HepG2 (cell line): ENCODE measurements around the gene LIME1. TPM values are rescaled to one million over a fixed set of nuclear protein-coding genes. Genes with fewer than 3 reads are reported as not detected.

ENCODE experiments used
- ATF7-NPFF ChIP-seq: sonication (generic); formaldehyde crosslinking; IDR thresholded peaks from 2 replicates; pipeline ENCODE4 v1.8.1; 2023; ENCODE audit warnings: mild to moderate bottlenecking, low read depth, missing genetic modification reagents, moderate library complexity
- ELF1 ChIP-seq: sonication (generic); formaldehyde crosslinking; IDR thresholded peaks from 2 replicates; pipeline ENCODE4 v1.4.0; 2020; ENCODE audit warnings: missing genetic modification reagents
- FOXJ3 ChIP-seq: sonication (generic); formaldehyde crosslinking; IDR thresholded peaks from 2 replicates; pipeline ENCODE4 v1.4.0; 2020; ENCODE audit warnings: missing genetic modification reagents, mild to moderate bottlenecking, borderline replicate concordance
- GLI4 ChIP-seq: sonication (generic); formaldehyde crosslinking; IDR thresholded peaks from 2 replicates; pipeline ENCODE4 v1.5.1; 2020; ENCODE audit warnings: missing genetic modification reagents, mild to moderate bottlenecking, moderate library complexity, borderline replicate concordance
- HES4 ChIP-seq: sonication (generic); formaldehyde crosslinking; IDR thresholded peaks from 2 replicates; pipeline ENCODE4 v1.9.0; 2021; ENCODE audit warnings: mild to moderate bottlenecking, missing genetic modification reagents, borderline replicate concordance
- KDM2A ChIP-seq: sonication (generic); formaldehyde crosslinking; IDR thresholded peaks from 2 replicates; pipeline ENCODE4 v1.4.0; 2020; ENCODE audit warnings: low read depth, missing genetic modification reagents, borderline replicate concordance
- LCORL ChIP-seq, 2 experiments: fragments of 450-650 bp in 1 of 2; sonication (generic) in 1 of 2; formaldehyde crosslinking in 1 of 2; IDR thresholded peaks; 2 replicates each; pipeline versions ENCODE4 v1.5.0 to v1.6.1; 2017 to 2020; ENCODE audit warnings: antibody characterized with exemption in 1 of 2, missing genetic modification reagents in 1 of 2
- NCOA2 ChIP-seq: sonication (generic); formaldehyde crosslinking; IDR thresholded peaks from 2 replicates; pipeline ENCODE4 v1.8.0; 2022; ENCODE audit warnings: inconsistent platforms
- POGK ChIP-seq: sonication (generic); formaldehyde crosslinking; conservative IDR thresholded peaks from 2 replicates; pipeline ENCODE4 v1.8.0; 2022; ENCODE audit warnings: mild to moderate bottlenecking, moderate library complexity, missing genetic modification reagents
- SIN3A ChIP-seq: IDR thresholded peaks from 2 replicates; pipeline ENCODE4 v1.6.1; 2011; ENCODE audit warnings: low read depth, mild to moderate bottlenecking, control low read depth, low read length, borderline replicate concordance
- SOX6 ChIP-seq, 2 experiments: fragments of 450-650 bp in 1 of 2; sonication (generic) in 1 of 2; formaldehyde crosslinking in 1 of 2; IDR thresholded peaks; 2 replicates each; pipeline versions ENCODE4 v1.4.0 to v1.6.1; 2017 to 2020; ENCODE audit warnings: antibody characterized with exemption in 1 of 2, mild to moderate bottlenecking in 1 of 2, missing genetic modification reagents in 1 of 2
- TRAFD1 ChIP-seq: sonication (generic); formaldehyde crosslinking; IDR thresholded peaks from 2 replicates; pipeline ENCODE4 v1.5.1; 2020; ENCODE audit warnings: missing genetic modification reagents, mild to moderate bottlenecking, borderline replicate concordance
- ZNF274 ChIP-seq: sonication (generic); formaldehyde crosslinking; IDR thresholded peaks from 2 replicates; pipeline ENCODE4 v1.5.1; 2020; ENCODE audit warnings: mild to moderate bottlenecking, missing genetic modification reagents
- ZNF382 ChIP-seq: sonication (generic); formaldehyde crosslinking; IDR thresholded peaks from 2 replicates; pipeline ENCODE4 v1.5.0; 2020; ENCODE audit warnings: missing genetic modification reagents, mild to moderate bottlenecking, borderline replicate concordance
- ZNF543 ChIP-seq: sonication (generic); formaldehyde crosslinking; IDR thresholded peaks from 2 replicates; pipeline ENCODE4 v1.4.0; 2020; ENCODE audit warnings: mild to moderate bottlenecking, missing genetic modification reagents
- ZNF619 ChIP-seq: sonication (generic); formaldehyde crosslinking; IDR thresholded peaks from 2 replicates; pipeline ENCODE4 v1.4.0; 2020; ENCODE audit warnings: mild to moderate bottlenecking, missing genetic modification reagents
- ZNF788 ChIP-seq: sonication (generic); formaldehyde crosslinking; IDR thresholded peaks from 2 replicates; pipeline ENCODE4 v1.5.0; 2020; ENCODE audit warnings: mild to moderate bottlenecking, missing genetic modification reagents, borderline replicate concordance
- polyA plus RNA-seq, 8 experiments: library from polyadenylated mRNA; depleted of rRNA in 3 of 8; stranded (reverse) in 7 of 8; unstranded in 1 of 8; fragments of >200 nt; fragmentation: Illumina TruSeq in 4 of 8; extraction: Trizol in 4 of 8; gene quantifications; 2 replicates each; pipeline versions ENCODE4 v1.2.1 to v1.2.3, GENCODE V29; 2011 to 2016; ENCODE audit warnings: low read depth in 4 of 8, missing spikeins in 1 of 8, mixed read lengths in 1 of 8; ENCODE audit not compliant: insufficient read depth in 1 of 8
- total RNA-seq, 5 experiments: library from RNA; depleted of rRNA; stranded (reverse); fragments of >200 nt; fragmentation: Illumina TruSeq; extraction: Trizol; gene quantifications; 2 replicates each; pipeline ENCODE4 v1.2.3, GENCODE V29; 2016; ENCODE audit warnings: low read depth in 1 of 5
- TF ChIP-seq, protein P1 (sequence below): sonication (generic); formaldehyde crosslinking; IDR thresholded peaks from 2 replicates; pipeline ENCODE4 v1.9.0; 2021; ENCODE audit warnings: mild to moderate bottlenecking, missing genetic modification reagents

The LIME1 gene
- total and polyA plus RNA-seq, 2 of the 13 experiments (the other 11 are each of a cell fraction or from before 2014, with no cell fraction given): 13.0 to 61.5 TPM

GRCh38 chr20:63696628-63697356 lies 39.7 kb upstream of the LIME1 start, which contains the start of gene TNFRSF6B (continued):
- TF ChIP-seq, protein P1, sequence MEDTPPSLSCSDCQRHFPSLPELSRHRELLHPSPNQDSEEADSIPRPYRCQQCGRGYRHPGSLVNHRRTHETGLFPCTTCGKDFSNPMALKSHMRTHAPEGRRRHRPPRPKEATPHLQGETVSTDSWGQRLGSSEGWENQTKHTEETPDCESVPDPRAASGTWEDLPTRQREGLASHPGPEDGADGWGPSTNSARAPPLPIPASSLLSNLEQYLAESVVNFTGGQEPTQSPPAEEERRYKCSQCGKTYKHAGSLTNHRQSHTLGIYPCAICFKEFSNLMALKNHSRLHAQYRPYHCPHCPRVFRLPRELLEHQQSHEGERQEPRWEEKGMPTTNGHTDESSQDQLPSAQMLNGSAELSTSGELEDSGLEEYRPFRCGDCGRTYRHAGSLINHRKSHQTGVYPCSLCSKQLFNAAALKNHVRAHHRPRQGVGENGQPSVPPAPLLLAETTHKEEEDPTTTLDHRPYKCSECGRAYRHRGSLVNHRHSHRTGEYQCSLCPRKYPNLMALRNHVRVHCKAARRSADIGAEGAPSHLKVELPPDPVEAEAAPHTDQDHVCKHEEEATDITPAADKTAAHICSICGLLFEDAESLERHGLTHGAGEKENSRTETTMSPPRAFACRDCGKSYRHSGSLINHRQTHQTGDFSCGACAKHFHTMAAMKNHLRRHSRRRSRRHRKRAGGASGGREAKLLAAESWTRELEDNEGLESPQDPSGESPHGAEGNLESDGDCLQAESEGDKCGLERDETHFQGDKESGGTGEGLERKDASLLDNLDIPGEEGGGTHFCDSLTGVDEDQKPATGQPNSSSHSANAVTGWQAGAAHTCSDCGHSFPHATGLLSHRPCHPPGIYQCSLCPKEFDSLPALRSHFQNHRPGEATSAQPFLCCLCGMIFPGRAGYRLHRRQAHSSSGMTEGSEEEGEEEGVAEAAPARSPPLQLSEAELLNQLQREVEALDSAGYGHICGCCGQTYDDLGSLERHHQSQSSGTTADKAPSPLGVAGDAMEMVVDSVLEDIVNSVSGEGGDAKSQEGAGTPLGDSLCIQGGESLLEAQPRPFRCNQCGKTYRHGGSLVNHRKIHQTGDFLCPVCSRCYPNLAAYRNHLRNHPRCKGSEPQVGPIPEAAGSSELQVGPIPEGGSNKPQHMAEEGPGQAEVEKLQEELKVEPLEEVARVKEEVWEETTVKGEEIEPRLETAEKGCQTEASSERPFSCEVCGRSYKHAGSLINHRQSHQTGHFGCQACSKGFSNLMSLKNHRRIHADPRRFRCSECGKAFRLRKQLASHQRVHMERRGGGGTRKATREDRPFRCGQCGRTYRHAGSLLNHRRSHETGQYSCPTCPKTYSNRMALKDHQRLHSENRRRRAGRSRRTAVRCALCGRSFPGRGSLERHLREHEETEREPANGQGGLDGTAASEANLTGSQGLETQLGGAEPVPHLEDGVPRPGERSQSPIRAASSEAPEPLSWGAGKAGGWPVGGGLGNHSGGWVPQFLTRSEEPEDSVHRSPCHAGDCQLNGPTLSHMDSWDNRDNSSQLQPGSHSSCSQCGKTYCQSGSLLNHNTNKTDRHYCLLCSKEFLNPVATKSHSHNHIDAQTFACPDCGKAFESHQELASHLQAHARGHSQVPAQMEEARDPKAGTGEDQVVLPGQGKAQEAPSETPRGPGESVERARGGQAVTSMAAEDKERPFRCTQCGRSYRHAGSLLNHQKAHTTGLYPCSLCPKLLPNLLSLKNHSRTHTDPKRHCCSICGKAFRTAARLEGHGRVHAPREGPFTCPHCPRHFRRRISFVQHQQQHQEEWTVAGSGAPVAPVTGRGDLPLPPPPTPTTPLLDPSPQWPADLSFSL: no peak
- no peak for TF ChIP-seq ZNF274 (CRISPR knock-in tag)
- TF ChIP-seq FOXJ3 (CRISPR knock-in tag): no peak
- no peak for TF ChIP-seq LCORL (IDR thresholded peaks at IDR 0.05)
- 0 out of 2 replicates have a peak, but pooled peaks have one; percentile 53 for TF ChIP-seq LCORL (CRISPR knock-in tag; IDR thresholded peaks at IDR 0.05)
- TF ChIP-seq SIN3A: peak; percentile 42; the same call in 1 of the 2 replicates
- TF ChIP-seq KDM2A: peak; percentile 96
- peak; percentile 38; the same call in 1 of the 2 replicates for TF ChIP-seq POGK (CRISPR knock-in tag)
- peak; percentile 55; the same call in 1 of the 2 replicates for TF ChIP-seq ATF7-NPFF (CRISPR knock-in tag)
- TF ChIP-seq GLI4 (CRISPR knock-in tag): no peak
- no peak for TF ChIP-seq ZNF382 (CRISPR knock-in tag)
- TF ChIP-seq ZNF788 (CRISPR knock-in tag): peak; percentile 56; the same call in 1 of the 2 replicates
- TF ChIP-seq NCOA2 (CRISPR knock-in tag): peak; percentile 33; the same call in 1 of the 2 replicates
- no peak for TF ChIP-seq HES4
- no peak for TF ChIP-seq SOX6 (IDR thresholded peaks at IDR 0.05)
- TF ChIP-seq SOX6 (CRISPR knock-in tag; IDR thresholded peaks at IDR 0.05): peak; percentile 57
- no peak for TF ChIP-seq ZNF543 (CRISPR knock-in tag)
- TF ChIP-seq ZNF619 (CRISPR knock-in tag): peak; percentile 55; the same call in 1 of the 2 replicates
- peak; percentile 22; the same call in 1 of the 2 replicates for TF ChIP-seq ELF1 (CRISPR knock-in tag)
- TF ChIP-seq TRAFD1 (CRISPR knock-in tag): no peak
